NCI-H187 treated with DMSO at 0.1 percent for 48 hours (cell line): ENCODE results near the gene ARHGAP21.
"Not testable (repeated sequence)": the region's sequence is repeated elsewhere in the genome, so short reads cannot be mapped to it uniquely, and the experiment has no call there.

Experiments used
- DNase-seq: peaks from one replicate; lab custom pipeline; 2025; lab: John Stamatoyannopoulos, UW

ARHGAP21 gene

DNA sequence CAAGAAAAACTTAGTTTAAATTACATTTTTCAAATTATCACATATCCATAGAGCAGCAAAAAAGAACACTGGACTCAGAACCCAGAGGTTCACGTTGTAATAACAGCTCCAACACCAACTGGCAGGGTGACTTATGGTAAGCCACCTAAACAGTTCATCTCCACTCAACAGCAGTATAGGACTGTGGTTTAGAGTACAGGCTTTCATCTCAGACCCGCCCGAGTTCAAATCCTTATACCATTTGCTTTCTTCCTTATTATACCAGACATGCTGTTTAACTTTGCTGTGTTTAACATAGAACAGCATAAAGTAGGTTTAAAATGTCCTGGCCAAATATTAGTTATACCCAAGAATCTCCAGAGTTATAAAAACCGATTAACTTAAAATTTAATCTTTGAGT is 97.9 kb downstream of the ARHGAP21 start:
- DNase-seq = no peak

DNA sequence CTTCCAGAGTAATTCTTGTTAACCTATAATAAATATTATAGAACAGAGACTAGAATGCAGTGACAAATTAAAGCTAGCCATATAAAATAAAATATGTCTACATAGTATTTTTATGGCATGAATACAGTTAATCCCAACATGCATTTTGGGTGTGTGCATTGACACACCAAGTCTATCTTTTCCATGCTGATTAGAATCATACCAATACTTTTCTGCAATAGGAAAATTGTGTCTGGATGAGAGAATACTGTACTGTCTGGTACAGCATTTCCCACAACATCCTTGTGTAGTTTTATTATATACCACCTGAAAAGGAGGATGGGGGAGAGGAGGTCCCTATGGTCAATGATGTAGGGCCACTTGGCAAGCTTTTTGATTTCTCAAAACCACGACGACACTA is 100.3 kb downstream of the ARHGAP21 start:
- no peak for DNase-seq

DNA sequence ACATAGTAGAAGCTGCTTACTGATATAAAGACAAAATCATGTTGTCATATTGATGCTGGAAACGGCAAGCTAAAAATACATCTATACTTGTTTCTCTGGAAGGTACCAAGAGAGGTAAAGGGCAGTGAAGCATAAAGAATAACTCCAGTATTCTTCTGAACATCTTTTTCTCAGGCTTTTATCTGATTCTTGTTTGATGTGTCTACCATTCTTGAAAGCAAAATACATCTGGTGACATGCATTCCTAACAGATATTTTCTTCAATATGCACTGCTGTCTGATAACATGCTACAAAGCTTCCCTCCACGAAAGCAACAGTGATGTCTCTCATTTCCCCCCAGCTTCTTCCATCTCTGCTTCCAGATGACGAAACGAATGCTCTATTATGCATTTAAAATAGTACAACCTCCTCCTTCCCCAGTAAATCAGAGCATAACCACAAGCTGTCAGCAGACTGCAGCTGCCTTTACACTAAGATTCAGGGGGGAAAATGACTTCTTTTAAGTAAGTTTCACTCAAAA is 100.8 kb downstream of the ARHGAP21 start:
- no peak for DNase-seq

DNA sequence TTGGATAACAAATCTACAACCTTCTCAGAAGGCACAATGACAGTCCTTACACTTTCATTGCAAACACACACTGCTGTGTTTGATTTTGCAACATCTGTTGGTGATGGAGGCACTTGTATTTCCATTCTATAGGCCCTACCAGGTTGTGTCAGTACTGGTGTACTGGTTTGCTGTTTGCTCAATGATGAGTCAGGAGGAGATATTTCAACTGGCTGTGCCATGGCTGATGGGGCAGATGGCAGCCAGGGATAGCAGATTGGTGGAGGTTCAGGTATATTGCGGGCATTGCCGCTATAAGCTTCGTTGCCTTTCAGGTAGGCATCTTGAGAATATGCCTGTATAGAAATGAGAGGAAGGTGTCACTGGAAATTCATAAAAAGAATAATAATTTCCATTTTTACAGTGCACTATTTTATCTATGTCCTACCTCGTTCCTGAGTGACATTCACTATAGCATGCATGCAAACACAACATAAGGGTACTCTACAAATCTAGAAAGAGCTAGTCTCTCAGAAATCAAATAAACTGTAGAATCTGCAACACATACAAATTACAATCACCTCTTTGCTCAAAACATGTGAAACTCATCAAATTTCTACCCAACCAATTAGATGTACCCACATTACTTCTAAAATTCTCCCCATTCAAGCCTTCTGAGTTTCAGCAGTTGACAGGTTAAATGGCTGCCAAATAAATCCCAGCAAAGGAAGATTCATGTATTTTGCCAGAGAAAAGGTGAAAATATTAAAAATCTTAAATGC is 102.5 kb downstream of the ARHGAP21 start:
- DNase-seq = not testable (repeated sequence)

DNA sequence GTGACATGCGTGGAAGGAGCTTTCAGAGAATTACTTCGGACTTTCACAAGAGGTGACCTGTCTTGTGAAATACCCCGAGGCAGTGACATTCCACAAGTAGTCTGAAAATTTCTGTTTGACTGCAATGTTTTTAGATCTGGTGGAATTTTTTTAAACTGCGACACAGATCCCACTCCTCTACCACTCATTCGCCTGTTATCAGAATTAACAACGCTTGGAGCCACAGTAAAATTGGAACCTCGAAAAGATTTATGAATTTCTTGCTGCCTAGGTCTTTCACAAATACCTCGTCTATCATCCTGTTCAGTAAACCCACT is 103.7 kb downstream of the ARHGAP21 start:
- not testable (repeated sequence) for DNase-seq

DNA sequence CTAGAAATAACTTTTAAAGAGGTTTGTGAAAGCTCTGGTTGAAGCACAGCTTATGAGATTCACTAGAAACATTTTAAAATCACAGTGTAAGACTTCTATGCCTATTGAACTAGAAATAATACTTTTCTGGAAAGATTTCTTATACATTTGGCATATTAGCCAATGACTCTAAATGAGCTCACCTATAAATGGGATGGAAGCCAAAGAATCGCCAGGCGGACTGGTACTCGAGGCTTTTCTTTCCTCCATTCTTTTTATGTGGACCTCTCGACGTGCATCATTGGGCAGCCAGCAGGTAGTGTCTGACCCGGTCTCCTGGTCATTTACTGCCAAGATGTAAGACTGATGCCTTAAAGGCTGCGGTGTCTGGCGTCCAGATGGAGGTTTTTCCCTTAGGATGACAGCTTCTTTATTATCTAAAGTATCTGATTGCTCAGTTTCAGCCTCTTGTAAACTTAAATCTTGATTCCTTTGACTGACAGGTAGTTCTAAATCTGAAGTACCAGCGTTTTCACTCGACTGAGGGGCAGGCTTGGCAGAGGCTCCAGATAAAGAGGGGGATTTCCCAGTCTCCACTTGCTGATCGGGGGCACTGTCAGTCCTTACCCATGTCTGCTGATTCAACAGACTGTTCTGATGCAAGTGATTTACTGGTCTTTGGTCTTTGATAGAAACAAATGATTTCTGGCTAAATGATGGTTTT is 104.2 kb downstream of the ARHGAP21 start:
- not testable (repeated sequence) for DNase-seq

DNA sequence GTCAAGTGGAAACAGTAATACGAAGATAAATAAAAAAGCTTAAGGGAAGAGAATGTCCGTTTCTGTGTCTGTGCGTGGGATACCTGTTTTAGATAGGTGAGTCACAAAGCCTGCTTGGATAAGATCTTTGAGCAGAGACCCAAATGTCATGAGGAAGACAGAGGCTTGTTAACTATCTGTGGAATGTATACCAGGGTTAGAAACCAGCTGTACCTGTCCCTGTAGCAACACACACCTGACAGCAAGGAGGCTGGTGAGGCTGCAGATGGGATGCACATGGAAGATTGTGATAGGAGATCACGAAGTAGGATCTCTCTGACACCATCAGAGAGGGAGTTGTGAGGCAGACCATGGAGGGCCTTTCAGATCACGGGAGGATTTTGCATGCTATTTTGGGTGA is 105.3 kb downstream of the ARHGAP21 start:
- no peak for DNase-seq

DNA sequence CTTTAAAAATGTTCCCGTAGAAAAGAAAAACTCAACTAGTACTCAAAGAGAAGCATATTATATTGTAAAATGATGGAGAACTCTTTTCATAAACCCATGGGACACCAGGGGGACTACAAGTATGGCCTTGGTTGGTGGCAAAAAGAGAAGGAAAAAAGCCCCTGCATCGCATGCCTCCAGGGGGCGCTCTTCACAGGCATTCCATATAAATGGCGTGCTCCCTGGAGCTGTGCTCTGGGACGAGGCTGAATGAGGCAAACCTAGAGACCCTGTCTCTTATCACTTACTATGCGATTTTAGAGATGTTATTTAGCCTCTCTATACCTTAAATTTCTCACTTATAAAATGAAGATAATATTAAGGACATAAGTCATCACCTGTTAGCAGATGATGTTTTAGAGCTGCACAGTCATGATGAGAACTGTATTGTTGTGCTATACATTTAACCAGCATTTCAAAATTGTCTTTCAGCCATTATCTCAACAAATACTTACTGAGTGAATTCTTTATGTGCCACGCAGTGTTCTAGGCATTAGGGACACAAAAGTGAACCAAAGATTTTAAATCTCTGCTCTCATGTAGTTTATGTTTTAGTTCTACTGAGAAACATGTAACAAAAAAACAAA is 105.8 kb downstream of the ARHGAP21 start:
- no peak for DNase-seq

DNA sequence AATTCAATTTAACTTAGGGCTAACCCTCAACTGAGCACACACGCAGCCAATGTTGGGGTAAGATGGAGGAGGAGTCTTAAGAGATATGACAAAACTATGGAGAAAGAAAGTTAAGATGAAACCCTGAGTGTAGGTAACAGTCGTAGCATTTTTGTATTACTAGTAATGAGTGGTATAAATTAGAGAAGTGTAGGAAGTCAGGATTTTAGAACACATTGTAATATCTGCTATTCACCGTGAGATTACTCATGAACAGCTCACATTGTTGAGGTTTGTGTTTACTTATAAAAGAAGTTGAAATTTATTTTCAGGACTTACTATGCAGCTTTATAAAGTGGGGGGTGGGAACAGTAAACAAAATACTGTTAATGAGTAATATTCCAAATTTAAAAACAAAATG is 107.2 kb downstream of the ARHGAP21 start:
- no peak for DNase-seq

DNA sequence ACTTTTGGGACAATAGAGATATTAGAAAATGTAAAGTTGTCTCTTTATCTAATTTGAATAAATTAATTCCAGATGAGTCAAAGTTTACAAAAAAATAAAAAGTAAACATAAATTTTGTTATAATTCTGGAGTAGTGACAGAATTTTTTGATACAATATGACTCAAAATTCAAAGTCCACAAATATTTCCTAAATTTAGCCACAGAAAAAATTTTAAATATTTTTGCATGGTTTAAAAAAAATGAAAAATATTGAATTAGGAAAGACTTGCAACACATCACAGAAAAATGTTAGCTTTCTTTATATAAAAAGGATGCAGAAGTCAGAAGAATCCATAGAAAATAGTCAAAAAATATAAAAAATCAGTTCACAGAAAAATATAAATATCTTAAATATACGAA is 117.7 kb downstream of the ARHGAP21 start:
- DNase-seq = no peak

DNA sequence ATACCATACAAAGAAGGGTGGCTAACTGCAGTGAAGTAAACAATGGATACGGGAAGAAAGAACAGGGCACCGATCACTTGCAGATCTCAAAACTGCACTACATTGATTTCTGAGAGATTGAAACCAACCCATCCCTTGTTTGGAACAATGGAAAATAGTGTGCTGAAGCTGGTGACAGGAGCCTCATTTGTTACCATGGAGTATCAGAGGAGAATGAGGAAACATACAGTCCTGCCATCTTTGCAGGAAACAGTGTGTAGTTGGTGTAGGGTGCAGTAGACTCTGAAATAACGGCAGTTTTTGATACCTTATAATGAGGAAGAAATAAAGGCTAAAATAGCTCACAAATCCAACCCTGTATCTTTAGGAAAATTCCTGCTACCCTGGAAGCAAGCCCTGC is 118.5 kb downstream of the ARHGAP21 start:
- no peak for DNase-seq

DNA sequence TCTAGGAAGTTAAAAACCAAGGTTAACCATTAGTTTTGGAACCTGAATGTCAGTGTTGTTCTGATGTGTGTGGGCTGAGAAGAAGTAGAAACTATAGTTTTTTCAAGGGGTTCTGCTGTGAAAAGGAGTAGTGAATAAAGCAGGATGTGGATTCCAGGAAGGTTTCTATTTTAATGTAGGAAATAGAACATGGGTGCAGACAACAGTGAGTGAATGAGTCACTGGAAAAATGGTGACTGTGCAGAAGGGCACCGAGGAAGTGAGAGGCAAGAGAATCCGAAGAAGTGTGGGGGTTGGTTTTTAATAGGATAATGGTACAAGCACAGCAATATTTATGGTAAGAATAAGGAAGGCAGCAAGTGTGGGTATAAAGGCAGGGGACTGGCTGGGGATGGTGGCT is 120.4 kb downstream of the ARHGAP21 start:
- no peak for DNase-seq

DNA sequence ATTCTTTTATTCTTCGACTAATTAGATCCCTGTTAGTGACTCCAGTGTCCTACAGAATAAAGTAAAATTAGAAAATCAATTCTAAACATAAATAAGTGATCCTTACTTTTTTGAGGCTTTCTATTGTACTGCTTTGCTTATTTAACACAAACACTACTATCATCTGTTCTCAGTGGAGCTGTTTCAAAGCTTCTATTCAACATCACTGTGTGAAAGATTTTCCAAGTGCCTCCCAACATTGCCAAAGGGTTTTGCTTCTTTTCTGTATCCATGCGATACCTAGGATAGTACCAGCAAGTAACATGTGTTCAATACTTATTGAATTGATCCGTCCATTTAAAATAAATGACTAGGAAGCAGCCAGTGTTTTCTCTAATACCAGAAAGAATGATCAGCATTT is 125.7 kb downstream of the ARHGAP21 start:
- no peak for DNase-seq

DNA sequence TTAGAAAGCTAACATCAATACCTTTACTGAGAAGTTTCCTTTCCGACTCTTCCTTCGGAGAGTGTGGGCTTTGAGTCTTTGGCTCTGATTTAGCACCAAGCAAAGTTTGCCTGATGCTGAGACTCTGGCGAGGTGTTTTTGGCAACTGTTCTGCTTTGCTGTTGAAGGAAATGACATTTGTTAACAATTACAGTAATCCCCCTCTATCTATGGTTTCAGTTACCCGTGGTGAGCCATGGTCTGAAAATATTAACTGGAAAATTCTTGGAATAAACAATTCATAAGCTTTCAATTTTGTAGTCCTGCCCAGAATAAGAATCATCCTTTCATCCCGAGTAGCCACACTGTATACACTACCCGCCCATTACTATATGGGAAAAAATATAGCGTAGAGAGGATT is 126.3 kb downstream of the ARHGAP21 start:
- no peak for DNase-seq

DNA sequence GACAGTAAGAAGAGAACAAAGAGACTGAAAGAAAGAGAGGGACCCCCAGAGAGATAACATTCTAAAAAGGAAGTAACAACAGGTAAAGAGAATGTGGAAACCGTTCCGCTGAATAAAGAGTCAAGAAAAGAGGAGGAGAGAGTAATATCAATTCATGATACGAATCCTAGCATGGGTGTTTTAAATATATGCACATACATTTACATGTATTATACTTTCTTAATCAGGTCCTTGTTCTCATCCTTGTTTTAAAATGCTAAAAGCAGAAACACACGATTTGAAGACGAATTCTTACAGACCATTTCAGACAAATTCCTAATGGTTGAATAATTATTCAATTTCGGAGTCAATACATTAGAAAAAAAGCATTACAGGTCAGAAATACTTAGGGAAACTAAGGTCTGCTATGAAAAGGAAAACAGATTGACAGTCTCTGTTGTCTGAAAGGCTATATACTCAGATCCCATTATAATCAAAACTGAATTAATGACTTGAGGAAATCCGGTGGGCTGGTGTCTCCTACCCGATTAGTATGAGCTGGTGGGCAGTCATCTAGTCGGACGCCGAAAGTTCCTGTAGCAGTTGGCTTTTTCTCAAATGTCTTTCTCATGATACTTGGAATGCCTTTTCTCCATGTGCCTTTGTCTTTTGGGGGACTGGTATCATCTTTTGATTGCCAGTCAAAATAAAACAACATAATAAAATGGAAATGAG is 127.3 kb downstream of the ARHGAP21 start:
- DNase-seq = no peak

DNA sequence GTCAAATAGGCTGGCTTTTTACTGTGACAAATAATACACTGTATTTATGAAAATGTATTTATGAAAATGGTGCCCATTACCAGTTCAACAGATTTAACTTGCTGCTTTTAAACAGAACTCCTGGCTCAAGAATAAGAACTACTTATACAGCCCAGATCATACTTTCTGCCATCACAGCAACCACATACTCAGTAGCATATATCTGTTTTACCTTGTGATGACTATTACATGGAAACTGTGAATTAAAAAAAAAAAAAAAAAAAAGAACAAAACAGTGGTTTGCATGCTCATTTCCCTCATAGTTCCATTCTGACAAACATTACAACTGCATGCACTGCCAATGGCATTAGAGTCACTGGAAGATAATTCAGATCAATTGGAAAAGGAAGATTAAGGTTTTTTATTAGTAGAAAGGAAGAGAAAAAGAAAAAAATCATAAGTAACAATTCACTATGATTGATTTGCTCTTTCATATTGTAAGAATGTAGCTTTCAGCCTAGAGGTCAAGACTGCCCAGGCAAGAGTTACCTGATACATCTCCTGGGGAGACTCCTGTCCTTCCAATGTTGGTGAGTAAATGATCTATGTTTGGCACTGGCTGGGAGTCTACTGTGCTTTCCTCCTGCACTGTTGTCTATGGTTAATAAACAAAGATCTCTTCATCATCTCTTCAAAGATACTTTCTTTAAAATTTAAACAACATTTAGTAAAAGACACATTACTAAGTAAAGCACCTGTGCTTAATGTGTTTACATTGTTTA is 132.8 kb downstream of the ARHGAP21 start:
- no peak for DNase-seq

DNA sequence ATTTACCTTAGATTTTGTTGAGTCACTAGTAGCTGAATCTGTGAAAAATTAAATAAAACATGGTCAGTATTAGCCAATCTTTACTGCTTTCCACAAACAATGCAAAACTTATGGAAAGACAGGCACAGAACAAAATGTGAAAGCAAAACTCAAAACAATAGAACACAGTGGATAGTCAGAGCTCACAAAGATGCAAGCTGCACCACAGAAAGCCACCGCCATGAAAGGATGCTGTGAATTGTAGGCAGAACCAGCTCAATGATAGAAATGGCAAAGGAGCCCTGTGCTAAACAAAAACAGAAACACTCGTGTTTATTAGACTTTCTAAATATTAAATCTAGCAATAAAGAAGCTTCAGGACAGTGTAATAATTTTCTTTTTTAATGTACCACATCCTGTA is 134.4 kb downstream of the ARHGAP21 start:
- DNase-seq = no peak

DNA sequence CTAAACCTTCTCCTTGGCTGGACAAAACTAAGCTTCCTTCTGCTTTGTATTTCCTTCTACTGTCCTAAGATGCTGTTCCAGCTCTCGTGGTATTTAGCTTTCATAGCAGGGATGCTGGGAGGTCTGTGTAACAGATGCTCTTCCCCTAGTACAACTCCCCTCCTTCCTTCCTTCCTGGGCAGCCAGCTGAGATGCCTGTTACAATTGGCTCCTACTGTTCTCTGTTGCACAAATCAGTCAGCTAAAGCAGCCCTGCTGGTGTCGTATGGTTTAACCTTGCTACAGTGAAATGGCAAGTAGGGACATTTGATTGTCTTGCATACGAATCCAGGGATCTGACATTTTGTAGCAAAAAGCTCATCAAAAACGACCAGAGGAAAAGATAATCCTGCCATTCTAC is 143.8 kb downstream of the ARHGAP21 start:
- DNase-seq = no peak

DNA sequence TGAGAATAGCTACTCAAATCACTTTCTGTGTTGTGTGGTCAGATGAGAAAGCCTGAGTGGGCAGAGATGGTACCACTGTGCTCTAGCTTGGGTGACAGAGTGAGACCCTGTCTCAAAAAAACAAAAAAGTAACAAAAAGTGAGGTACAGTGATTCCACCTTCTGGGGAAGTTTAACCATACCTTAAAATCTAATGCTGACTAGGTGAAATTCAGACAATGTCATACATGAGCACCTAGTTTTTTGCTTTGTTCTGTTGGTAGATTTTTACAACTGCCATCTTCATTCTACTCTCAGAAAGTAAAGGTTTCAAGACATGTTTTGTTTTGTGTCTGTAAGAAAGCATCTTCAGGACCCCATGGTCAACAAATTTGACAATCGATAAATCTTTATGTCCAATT is 144.2 kb downstream of the ARHGAP21 start:
- no peak for DNase-seq

DNA sequence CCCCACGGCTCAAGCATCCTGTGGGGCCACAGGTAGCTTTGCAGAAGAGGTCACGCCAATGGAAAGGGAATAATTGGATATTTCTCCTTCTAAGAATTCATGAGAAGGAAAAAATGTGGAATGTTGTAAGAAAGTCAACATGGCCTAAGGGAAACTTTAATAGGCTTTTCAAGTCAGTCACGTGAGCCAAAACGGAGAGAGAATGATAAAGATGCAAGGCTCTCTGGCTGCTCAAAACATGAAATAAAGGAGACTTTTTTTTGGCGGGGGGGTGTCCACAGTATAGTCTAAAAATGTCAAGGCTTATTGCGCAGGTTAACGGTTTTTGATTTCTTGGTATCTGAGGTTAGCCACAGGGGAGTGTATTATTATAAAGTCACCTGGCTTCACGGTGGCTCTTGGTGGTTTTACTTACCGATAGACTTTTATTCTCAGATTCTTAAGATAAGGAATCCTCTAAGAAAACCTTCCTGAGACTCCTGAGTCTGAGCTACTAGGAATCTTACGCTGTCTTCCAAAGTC is 148.1 kb downstream of the ARHGAP21 start:
- no peak for DNase-seq

DNA sequence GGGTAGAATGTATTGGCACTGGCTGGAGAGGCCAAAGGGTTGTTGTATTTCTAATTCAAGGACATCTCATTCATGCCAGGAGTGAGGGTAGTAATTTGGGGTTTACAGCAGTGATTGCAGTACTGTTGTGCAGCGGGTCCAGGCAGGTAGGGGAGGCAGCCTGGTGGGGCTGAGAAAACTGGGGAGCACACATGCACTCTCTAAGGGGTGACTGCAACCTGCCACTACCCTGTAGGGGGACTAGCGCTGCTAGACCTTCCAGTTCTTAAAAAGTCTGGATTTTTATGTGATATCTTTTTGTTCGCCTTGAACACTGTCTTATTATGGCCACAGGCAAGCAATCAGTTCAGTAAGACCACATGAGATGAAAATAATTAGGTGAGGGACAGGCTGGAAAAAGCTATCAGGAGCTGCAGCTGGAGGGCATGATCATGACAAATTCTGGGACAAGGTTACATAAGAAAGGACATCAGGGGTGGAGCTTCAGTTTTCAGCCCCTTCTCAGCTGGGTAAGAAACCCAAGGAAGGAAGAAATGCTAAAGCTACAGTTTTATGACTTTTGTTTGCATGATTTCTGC is 149.0 kb downstream of the ARHGAP21 start:
- no peak for DNase-seq
